Measurements from ENCODE around the gene MARCHF2. TPM values are rescaled to one million over a fixed set of nuclear protein-coding genes. Genes with fewer than 3 reads are reported as not detected.

The MARCHF2 gene
- total and polyA plus RNA-seq, 9 of the 15 experiments (the other 6 are each of a cell fraction or from before 2014, with no cell fraction given), result 0.39 to 6.4 (median 2.2) TPM

DNA sequence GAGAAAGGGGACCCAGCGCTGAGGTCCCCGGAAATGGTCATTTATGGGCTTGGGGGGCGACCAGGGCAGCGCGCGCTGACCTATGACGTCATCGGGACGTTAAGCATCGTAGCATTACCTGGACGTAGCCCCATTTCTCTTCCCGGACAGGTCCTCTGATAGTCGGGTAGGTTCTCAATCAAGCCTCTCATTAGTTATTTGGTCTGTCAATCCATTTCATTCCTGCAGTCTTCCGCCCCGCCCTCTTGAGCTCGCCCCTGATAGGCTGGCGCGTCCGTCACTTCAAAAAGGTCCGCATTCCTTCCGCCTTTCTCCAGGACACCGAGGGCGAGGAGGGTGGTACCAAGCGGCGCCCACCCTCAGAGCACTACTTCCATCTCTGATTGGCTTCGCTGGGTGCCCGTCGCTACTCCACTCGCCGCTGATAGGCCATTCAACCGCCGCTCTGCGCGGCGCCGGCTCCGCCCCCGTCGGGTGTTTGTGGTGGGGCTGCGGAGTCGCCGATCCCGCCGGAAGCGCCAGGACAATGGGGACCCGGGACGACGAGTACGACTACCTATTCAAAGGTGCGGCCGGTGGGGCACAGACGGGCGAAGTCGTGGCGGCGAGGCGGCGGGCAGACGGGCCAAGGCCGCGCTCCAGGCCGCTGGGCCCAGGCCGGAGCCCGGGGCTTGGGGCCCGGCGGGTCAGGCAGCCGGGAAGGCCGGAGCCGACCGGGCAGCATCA, 23.1 kb upstream of the MARCHF2 start, which contains the start of gene RAB11B (continued):
- TF ChIP-seq ARID3A (IDR thresholded peaks at IDR 0.05; ENCODE audit: borderline replicate concordance, low read depth, low read length) (peak; percentile 98), ZNF507 (tag; conservative IDR thresholded peaks at IDR 0.05) (no peak), TSC22D4 (tag; IDR thresholded peaks at IDR 0.05) (no peak), FOXM1 (IDR thresholded peaks at IDR 0.05; ENCODE audit: low read depth) (peak; percentile 69; the same call in 1 of the 2 replicates), FOXM1 (CRISPR knock-in tag; IDR thresholded peaks at IDR 0.05; ENCODE audit: low read depth) (no peak), FOXK2 (conservative IDR thresholded peaks at IDR 0.05 in 1 of 2, IDR thresholded peaks at IDR 0.05 in 1 of 2; ENCODE audit: low read depth in 2 of 2) (peak; percentile 60 to 83; a peak in 3 of 4 replicates), CBFB (CRISPR knock-in tag; IDR thresholded peaks at IDR 0.05) (no peak), TRIM28 (IDR thresholded peaks at IDR 0.05) (no peak), ZNF197 (CRISPR knock-in tag; IDR thresholded peaks at IDR 0.05; ENCODE audit: low read depth) (no peak), HOMEZ (CRISPR knock-in tag; IDR thresholded peaks at IDR 0.05) (no peak), ZNF707 (CRISPR knock-in tag; conservative IDR thresholded peaks at IDR 0.05) (no peak), SREBF2 (CRISPR knock-in tag; IDR thresholded peaks at IDR 0.05) (no peak), OTX1 (CRISPR knock-in tag; IDR thresholded peaks at IDR 0.05) (peak; percentile 36; the same call in 1 of the 2 replicates), PRMT5 (CRISPR knock-in tag; IDR thresholded peaks at IDR 0.05) (no peak), HEY1 (CRISPR knock-in tag; IDR thresholded peaks at IDR 0.05; ENCODE audit: borderline replicate concordance) (no peak), ZC3H8 (IDR thresholded peaks at IDR 0.05) (no peak), FIP1L1 (IDR thresholded peaks at IDR 0.05; ENCODE audit: low read depth, low read length, poor library complexity, severe bottlenecking) (peak; percentile 90), TRIM24 (IDR thresholded peaks at IDR 0.05) (no peak), HDAC1 (IDR thresholded peaks at IDR 0.05) (no peak; a peak in 1 of 4 replicates), JUND (IDR thresholded peaks at IDR 0.05; ENCODE audit: borderline replicate concordance, low read depth, low read length) (peak; percentile 100), JUND (tag; IDR thresholded peaks at IDR 0.05; ENCODE audit: borderline replicate concordance, low read depth, low read length) (peak; percentile 99), FOSL1 (tag; conservative IDR thresholded peaks at IDR 0.05) (peak; percentile 80), SMARCE1 (IDR thresholded peaks at IDR 0.05) (peak; percentile 38; the same call in 1 of the 2 replicates), ZNF12 (CRISPR knock-in tag; IDR thresholded peaks at IDR 0.05) (no peak), MEF2D (tag; conservative IDR thresholded peaks at IDR 0.05; ENCODE audit: low read depth) (peak; percentile 50; the same call in 1 of the 2 replicates)
- TF ChIP-seq, protein P1, sequence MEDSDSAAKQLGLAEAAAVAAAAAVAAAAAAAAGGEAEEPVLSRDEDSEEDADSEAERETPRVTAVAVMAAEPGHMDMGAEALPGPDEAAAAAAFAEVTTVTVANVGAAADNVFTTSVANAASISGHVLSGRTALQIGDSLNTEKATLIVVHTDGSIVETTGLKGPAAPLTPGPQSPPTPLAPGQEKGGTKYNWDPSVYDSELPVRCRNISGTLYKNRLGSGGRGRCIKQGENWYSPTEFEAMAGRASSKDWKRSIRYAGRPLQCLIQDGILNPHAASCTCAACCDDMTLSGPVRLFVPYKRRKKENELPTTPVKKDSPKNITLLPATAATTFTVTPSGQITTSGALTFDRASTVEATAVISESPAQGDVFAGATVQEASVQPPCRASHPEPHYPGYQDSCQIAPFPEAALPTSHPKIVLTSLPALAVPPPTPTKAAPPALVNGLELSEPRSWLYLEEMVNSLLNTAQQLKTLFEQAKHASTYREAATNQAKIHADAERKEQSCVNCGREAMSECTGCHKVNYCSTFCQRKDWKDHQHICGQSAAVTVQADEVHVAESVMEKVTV (CRISPR knock-in tag; IDR thresholded peaks at IDR 0.05), result no peak
